ENCODE measurements around the gene M1AP.

DNA sequence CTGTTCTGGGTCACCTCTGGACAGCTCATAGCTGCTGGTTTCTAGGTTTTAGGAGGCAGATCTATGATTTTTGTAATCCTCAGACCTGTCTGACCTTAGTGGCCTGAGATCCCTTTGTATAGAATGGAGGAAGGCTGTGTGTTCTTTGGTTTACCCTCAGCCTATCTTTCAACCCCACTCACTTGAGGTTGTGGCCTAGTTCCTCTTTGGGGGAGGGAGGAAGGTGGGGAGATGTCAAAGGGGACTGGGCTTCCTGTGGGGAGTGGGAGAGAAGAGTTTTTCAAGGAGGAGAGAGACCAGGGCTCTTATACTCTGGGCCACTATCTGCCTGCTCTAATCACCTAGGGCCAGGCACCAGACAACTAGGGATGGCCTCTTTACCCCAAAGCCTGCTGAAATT lies 34.4 kb upstream of the M1AP start:
- no peak for TF ChIP-seq POLR2AphosphoS5 (IDR thresholded peaks at IDR 0.05; ENCODE audit: low read depth, low read length)
- TF ChIP-seq, protein P1, sequence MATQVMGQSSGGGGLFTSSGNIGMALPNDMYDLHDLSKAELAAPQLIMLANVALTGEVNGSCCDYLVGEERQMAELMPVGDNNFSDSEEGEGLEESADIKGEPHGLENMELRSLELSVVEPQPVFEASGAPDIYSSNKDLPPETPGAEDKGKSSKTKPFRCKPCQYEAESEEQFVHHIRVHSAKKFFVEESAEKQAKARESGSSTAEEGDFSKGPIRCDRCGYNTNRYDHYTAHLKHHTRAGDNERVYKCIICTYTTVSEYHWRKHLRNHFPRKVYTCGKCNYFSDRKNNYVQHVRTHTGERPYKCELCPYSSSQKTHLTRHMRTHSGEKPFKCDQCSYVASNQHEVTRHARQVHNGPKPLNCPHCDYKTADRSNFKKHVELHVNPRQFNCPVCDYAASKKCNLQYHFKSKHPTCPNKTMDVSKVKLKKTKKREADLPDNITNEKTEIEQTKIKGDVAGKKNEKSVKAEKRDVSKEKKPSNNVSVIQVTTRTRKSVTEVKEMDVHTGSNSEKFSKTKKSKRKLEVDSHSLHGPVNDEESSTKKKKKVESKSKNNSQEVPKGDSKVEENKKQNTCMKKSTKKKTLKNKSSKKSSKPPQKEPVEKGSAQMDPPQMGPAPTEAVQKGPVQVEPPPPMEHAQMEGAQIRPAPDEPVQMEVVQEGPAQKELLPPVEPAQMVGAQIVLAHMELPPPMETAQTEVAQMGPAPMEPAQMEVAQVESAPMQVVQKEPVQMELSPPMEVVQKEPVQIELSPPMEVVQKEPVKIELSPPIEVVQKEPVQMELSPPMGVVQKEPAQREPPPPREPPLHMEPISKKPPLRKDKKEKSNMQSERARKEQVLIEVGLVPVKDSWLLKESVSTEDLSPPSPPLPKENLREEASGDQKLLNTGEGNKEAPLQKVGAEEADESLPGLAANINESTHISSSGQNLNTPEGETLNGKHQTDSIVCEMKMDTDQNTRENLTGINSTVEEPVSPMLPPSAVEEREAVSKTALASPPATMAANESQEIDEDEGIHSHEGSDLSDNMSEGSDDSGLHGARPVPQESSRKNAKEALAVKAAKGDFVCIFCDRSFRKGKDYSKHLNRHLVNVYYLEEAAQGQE (IDR thresholded peaks at IDR 0.05; ENCODE audit: insufficient read depth in 1 of 2, low read depth in 2 of 2, low read length in 2 of 2): no peak
- no peak for TF ChIP-seq TAF1 (IDR thresholded peaks at IDR 0.05; ENCODE audit: borderline replicate concordance, insufficient read depth, low read length)
